GM10266 (cell line): ENCODE results near the gene MRPS2.

Experiments used
- DNase-seq: peaks from one replicate; pipeline ENCODE4 v3.0.0; 2012; ENCODE audit errors: extremely low spot score
- CTCF ChIP-seq: IDR thresholded peaks from 2 replicates; pipeline ENCODE4 v1.5.1; 2012; ENCODE audit warnings: mild to moderate bottlenecking, low read depth; ENCODE audit not compliant: control insufficient read depth, insufficient read depth; ENCODE audit errors: missing control alignments

Gene MRPS2

DNA sequence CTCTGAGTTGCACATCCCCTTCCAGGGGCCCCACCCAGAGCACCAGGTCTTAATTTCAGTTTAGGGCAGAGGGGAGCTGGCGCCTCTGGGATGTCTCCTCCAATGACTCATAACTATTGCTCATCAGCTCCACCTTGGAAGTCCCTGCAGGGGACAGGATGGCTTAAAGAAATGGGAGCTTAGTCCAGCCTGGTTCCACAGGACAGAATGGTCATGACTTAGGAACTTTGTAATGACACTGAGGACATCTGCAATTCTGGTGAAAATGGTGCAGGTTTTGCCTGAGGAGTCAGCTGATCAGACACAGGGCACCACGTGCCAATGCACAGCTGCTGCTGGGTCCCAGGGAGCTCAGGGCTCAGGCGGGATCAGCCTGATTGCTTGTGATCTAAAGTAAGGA is 37.3 kb upstream of the MRPS2 start:
- TF ChIP-seq CTCF, result no peak
- DNase-seq, result no peak

DNA sequence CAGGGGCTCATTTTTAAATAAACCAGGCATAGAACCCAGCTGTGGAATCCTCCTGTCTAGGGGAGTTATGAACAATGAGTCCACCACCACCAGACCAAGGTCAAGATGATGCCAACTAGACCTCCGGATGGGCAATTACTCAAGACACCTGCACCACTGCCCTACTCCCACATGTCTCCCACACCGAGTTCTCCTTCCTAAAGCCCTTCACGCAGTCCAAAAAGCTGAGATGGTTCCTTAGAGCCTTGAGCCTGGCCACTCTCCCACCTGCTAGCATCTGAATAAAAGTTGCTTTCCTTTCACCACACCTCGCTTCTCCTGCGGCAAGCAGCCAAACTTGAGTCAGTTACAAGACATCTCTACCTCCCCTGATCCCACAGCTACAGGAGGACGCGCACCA is 36.3 kb upstream of the MRPS2 start:
- DNase-seq, result no peak
- TF ChIP-seq CTCF, result no peak

DNA sequence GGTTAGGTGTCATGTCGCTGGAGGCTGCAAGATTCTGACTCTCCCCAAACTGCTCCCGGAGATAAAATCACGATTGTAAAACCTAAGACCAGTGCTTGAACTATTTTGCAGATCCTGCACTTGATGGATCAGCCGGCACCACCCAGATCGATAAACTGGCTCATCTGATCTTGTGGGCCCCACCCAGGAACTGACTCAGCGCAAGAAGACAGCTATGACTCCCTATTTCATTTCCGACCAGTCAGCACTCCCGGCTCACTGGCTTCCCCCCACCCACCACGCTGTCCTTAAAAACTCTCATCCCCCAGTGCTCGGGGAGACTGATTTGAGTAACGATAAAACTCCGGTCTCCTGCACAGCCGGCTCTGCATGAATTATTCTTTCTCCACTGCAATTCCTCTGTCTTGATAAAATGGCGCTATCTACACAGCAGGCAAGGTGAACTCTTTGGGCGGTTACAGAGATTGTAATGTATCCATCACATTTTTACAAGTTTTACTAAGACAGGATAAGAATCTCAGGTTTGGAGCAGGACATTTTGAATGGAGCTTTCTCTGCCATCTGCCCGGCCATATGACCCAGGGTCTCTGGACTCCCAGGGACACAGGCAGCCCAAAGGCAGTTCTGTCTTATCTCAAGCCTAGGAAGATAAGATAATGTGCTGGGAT is 31.5 kb upstream of the MRPS2 start:
- no peak for TF ChIP-seq CTCF
- DNase-seq, result no peak

- no peak for TF ChIP-seq CTCF
- DNase-seq, result no peak
Measured at GRCh38 chr9:135471791-135472640, 28.5 kb upstream of the MRPS2 start.

GRCh38 chr9:135473972-135474543 is 26.4 kb upstream of the MRPS2 start:
- no peak for TF ChIP-seq CTCF
- no peak for DNase-seq

DNA sequence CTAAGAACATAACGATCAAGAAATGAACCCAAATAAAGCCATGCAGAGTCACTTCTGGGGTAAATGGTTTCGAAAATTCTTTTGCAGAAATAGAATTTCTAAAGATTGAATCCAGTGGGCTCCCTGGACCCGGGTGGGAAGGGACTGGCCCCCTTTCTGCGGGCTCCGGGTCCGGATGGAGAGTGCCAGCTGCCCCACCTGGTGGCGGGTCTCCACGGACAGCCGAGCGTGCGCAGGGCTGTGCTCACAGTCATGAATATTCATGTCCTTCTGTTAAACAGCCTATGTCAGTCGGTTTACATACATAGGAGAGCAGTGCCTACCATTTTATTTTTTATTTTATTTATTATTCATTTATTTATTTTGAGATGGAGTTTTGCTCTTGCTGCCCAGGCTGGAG is 25.6 kb upstream of the MRPS2 start:
- DNase-seq, result no peak
- TF ChIP-seq CTCF, result peak; percentile 41
